GM21786 (cell line): ENCODE results near the gene RBM42.
A peak's percentile ranks its signal among the peaks of the same experiment; 100 is the strongest.

Experiments
- ATAC-seq: cut with Tn5 transposase; IDR thresholded peaks from one replicate; pipeline ENCODE4 v1.9.1; 2021; ENCODE audit not compliant: unreplicated experiment

RBM42 gene

DNA sequence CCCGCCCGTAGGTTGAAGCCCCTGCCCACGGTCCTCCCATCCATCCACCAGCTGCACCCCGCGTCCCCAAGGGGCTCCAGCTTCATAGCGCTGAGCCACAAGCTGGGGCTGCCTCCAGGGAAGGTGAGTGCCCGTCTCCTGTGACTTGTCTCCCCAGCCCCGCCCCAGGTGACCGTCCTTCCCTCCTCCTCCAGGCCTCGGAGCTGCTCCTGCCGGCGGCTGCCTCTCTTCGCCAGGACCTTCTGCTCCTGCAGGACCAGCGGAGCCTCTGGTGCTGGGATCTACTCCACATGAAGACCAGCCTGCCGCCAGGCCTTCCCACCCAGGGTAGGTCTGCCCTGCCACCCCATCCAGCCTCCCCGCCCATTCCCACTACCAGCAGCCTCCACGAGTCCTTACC is 8.8 kb upstream of the RBM42 start:
- no peak for ATAC-seq

DNA sequence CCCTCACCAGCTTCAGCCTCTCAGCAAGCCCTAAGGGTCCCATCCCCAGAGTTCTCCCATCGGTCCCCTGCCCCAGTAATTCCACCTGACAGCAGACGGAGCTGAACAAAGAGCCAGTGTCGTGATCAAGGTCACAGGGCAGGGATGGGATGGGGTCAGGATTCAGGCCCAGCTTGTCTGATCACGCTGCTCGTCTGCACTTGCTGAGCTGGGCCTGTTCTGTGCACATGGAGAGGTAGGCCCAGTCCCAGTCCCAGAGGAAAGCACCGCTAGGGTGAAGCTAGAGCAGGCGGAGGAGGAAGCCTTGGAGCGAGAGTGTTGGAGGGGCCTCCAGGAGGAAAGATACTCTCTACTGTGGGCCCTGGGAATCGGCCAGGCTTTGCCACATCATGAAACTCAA is 7.1 kb upstream of the RBM42 start:
- ATAC-seq = no peak

DNA sequence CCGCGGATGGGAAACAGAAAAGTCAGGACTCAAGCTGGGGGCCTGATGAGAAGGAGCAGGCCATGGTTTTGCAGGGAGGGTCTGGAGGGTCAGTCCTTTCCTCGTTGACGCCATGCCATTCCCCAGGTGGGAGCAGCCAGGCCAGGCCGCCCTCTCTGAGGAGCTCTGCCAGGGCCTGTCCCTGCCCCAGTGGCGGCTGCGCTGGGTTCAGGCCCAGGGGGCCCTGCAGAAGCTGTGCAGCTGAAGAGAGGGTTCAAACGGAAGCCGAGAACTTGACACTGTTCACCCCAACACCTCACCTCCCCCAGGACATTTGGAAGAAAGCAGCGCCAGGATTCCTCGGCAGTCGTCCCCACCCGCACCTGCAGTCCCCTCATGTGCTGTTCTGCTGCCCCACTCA is 6.1 kb upstream of the RBM42 start:
- no peak for ATAC-seq

- no peak for ATAC-seq
Measured at GRCh38 chr19:35623327-35624010, 5.4 kb upstream of the RBM42 start.

GRCh38 chr19:35628264-35628564 is 622 bp upstream of the RBM42 start:
- ATAC-seq = peak; percentile 16

DNA sequence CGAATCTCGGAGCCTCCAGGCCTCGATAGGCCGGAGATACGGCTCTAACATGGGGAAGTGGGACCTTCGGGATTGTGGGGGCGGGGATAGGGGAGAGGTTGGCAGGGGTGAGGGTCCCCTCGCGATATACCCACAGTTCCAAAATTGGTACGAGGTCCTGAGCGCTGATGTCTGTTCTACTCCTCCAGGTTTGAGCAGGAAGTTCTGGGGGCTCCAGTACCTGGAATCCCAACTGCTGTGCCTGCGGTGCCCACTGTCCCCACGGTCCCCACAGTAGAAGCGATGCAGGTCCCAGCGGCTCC is 447 bp downstream of the RBM42 start:
- no peak for ATAC-seq

GRCh38 chr19:35633727-35634440 is 5.0 kb downstream of the RBM42 start:
- ATAC-seq = no peak

GRCh38 chr19:35636651-35637050 is 7.8 kb downstream of the RBM42 start:
- ATAC-seq = no peak

- no peak for ATAC-seq
Measured at GRCh38 chr19:35637165-35637564, 8.3 kb downstream of the RBM42 start.

- ATAC-seq = no peak
Measured at GRCh38 chr19:35639321-35639639, 10.4 kb downstream of the RBM42 start.

- no peak for ATAC-seq
Measured at GRCh38 chr19:35639863-35640262, 11.0 kb downstream of the RBM42 start.

GRCh38 chr19:35641515-35642151 is 12.8 kb downstream of the RBM42 start, which contains the start of gene ETV2:
TSS of gene ETV2 (plus strand) at chr19:35641745. CDS start at chr19:35642461, 716 bp downstream.
- ATAC-seq = no peak

- no peak for ATAC-seq
Measured at GRCh38 chr19:35642312-35642711, 13.5 kb downstream of the RBM42 start.

DNA sequence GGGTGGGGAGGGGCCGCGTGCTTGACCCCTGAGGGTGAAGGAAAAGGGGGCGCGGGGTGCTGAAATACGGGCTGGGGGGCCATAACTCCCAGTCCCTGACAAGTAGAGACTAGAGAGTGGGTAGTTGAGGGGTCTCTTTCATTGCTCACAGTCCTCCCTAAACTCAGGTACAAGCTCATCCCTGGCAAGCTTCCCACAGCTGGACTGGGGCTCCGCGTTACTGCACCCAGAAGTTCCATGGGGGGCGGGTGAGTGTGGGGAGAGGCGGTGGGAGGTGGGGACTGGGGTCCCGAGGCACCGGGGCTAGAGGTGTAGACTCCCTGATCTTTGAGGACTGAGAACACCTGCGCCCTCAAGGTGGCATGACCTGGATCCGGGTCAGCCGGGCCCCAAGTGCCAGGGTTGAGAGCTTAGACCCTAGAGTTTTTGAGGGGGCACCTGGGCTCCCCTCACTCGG is 14.0 kb downstream of the RBM42 start:
- ATAC-seq = no peak

- ATAC-seq = peak; percentile 32
Measured at GRCh38 chr19:35643255-35644205, 14.7 kb downstream of the RBM42 start.

DNA sequence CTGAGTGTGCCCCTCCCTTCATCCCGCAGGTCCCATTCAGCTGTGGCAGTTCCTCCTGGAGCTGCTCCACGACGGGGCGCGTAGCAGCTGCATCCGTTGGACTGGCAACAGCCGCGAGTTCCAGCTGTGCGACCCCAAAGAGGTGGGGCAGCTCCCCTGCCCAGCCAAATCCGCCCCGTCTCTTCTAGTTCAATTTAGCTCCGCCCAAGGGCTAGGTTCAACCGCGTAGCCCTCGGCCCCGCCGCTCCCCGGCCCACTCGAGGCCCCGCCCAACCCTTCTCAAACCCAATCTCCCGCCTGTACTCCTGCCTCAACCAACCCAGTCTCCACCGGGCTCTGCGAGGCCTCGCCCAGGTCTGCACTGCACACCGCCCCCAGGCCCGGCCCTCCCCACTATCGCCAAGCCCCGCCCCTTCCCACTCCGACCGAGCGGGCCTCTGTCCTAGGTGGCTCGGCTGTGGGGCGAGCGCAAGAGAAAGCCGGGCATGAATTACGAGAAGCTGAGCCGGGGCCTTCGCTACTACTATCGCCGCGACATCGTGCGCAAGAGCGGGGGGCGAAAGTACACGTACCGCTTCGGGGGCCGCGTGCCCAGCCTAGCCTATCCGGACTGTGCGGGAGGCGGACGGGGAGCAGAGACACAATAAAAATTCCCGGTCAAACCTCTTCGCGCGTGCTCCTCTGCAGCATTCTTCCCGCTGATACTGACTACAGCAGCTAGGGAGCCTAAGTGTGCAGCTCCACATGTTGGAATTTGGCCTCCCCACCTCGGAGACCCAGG is 15.6 kb downstream of the RBM42 start:
- ATAC-seq = peak; percentile 68

- ATAC-seq = no peak
Measured at GRCh38 chr19:35644987-35645679, 16.3 kb downstream of the RBM42 start.

DNA sequence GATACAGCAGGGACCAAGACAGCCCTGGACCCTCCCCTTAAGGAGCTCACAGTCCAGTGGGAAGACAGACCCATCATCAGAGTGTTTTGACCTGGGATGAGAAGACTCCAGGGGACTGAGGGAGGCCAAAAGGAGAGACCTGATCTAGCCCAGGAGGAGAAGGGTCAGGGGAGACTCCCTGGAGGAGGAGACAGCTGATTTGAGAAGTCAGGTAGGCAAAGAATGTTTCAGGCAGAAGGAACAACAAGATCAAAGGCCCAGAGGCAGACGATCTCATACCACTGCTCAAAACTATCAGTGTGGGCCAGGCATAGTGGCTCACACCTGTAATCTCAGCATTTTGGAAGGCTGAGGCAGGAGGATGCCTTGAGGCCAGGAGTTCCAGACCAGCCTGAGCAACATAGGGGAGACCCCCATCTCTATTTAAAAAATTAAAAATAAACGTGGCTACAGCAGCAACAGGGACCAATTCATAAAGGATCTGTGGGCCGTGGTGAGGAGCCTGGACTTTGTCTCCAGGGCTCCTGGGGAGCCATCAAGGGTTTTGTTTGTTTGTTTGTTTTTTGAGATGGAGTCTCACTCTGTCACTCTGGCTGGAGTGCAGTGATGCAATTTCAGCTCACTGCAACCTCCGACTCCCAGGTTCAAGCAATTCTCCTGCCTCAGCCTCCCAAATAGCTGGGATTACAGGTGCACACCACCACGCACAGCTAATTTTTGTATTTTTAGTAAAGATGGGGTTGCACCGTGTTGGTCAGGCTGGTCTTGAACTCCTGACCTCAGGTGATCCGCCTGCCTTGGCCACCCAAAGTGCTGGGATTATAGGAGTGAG is 17.1 kb downstream of the RBM42 start:
- ATAC-seq = no peak
